HFFc6 (cell line): ENCODE measurements around the gene TCEAL9. TPM values are rescaled to one million over a fixed set of nuclear protein-coding genes. Genes with fewer than 3 reads are reported as not detected.
"Not testable (repeated sequence)": the region's sequence is repeated elsewhere in the genome, so short reads cannot be mapped to it uniquely, and the experiment has no call there.

ENCODE experiments used
- DNase-seq: peaks from one replicate; pipeline ENCODE4 v3.0.0-alpha.2; 2018
- H3K27ac Mint-ChIP-seq: 2 replicates; pipeline ENCODE4 v1.8.0; 2020; ENCODE audit warnings: mild to moderate bottlenecking, mixed read lengths
- H3K27me3 Mint-ChIP-seq: 2 replicates; pipeline ENCODE4 v1.8.0; 2021; ENCODE audit warnings: mild to moderate bottlenecking, moderate library complexity, mixed read lengths; ENCODE audit not compliant: insufficient read depth
- H3K36me3 Mint-ChIP-seq: 2 replicates; pipeline ENCODE4 v1.8.0; 2021; ENCODE audit warnings: low read depth, mixed read lengths
- H3K4me1 Mint-ChIP-seq: 2 replicates; pipeline ENCODE4 v1.8.0; 2020; ENCODE audit warnings: low read depth, mixed read lengths
- H3K4me3 Mint-ChIP-seq: 2 replicates; pipeline ENCODE4 v1.8.0; 2020; ENCODE audit warnings: mild to moderate bottlenecking, moderate library complexity, mixed read lengths
- H3K9me3 Mint-ChIP-seq: 2 replicates; pipeline ENCODE4 v1.8.0; 2020; ENCODE audit warnings: mild to moderate bottlenecking, mixed read lengths
- CTCF ChIP-seq: fragments of 200-600 bp; sonication (generic); IDR thresholded peaks from 2 replicates; pipeline ENCODE4 v1.5.0; 2021; ENCODE audit warnings: antibody characterized with exemption, mild to moderate bottlenecking
- total RNA-seq, 6 experiments: library from RNA; stranded (reverse); fragmentation: NEBNext Ultra II Directional; extraction: Animal tissue kit (Norgen Biotek cat#: 25700); gene quantifications; 2 replicates in 1 of 6; 3 replicates in 5 of 6; pipeline ENCODE4 v1.2.3, GENCODE V29; 2021

Gene TCEAL9
- total RNA-seq, 6 experiments from 2014 or later, result 77.3 to 99.9 (median 83.0) TPM

- TF ChIP-seq CTCF, result no peak
- no peaks in the 10 kb centered on the region for H3K27me3 Mint-ChIP-seq
- peaks cover 39% of the 10 kb centered on the region for H3K4me1 Mint-ChIP-seq
- H3K4me3 Mint-ChIP-seq, result peak within 1 kb of the TSS; percentile 92
- no peaks in the 10 kb centered on the region for H3K9me3 Mint-ChIP-seq
- peak within 1 kb of the TSS; percentile 89 for H3K27ac Mint-ChIP-seq
- DNase-seq, result no peak
- H3K36me3 Mint-ChIP-seq, result peaks cover 14% of the 10 kb centered on the region
Measured at GRCh38 chrX:103376118-103376978, 20.0 kb downstream of the TCEAL9 start, which contains the start of gene BEX3. BEX3 (plus strand) TSS chrX:103376538; CDS start chrX:103377522, 984 bp downstream.

GRCh38 chrX:103376979-103377324 is 20.6 kb downstream of the TCEAL9 start:
- Mint-ChIP-seq H3K9me3 (no peaks in the 10 kb centered on the region), H3K4me1 (peaks cover 39% of the 10 kb centered on the region), H3K27ac (peak overlapping the region; percentile 89), H3K27me3 (no peaks in the 10 kb centered on the region), H3K4me3 (peak overlapping the region; percentile 92), H3K36me3 (peaks cover 14% of the 10 kb centered on the region)
- TF ChIP-seq CTCF, result no peak
- DNase-seq, result no peak

DNA sequence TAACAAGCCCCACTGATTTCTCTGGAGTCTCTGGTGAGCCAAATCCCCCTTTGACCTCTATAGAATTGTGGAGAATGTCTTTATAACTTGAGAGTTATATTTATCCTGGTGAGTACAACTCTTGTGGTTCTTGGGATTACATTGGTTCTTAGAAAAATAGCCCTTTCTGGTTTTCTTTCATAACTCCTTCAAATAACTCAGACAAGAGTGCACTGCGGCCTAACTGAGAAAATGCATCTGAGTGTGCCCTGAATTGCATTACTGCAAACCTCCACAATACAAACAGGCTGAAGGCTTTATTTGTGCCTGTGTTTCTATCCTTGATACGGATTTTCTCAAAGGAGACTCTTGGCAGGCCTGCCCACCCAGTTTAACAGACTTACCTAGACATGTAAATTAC is 22.7 kb downstream of the TCEAL9 start:
- TF ChIP-seq CTCF, result no peak
- Mint-ChIP-seq H3K4me1 (peaks cover 25% of the 10 kb centered on the region), H3K27ac (peak overlapping the region; percentile 61), H3K9me3 (no peaks in the 10 kb centered on the region), H3K27me3 (no peaks in the 10 kb centered on the region), H3K36me3 (peaks cover 14% of the 10 kb centered on the region), H3K4me3 (peak overlapping the region; percentile 19; the same call in 1 of the 2 replicates)
- DNase-seq, result no peak

DNA sequence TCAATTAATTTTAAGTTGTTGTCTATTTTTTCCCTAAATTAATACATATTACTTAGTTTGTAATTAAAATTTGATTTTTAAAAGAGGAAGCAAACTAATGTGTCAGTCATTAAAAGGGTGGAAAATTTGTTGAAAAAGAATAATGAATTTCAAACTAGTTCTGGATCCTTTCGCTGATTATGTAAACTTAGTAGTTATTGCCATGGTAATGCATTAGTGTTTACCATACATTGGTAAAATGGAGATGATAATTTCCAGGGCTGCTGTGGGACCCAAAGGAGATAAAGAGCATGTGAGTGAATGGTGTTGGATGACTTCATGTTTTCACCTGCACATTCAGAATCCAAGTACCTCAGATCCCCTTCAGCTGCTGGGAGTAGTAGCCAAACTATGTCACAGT is 26.6 kb downstream of the TCEAL9 start:
- H3K36me3 Mint-ChIP-seq, result peaks cover 6% of the 10 kb centered on the region; the same call in 1 of the 2 replicates
- H3K27me3 Mint-ChIP-seq, result no peaks in the 10 kb centered on the region
- no peak overlapping the region for H3K4me3 Mint-ChIP-seq
- H3K9me3 Mint-ChIP-seq, result no peaks in the 10 kb centered on the region
- H3K27ac Mint-ChIP-seq, result peak overlapping the region; percentile 38; the same call in 1 of the 2 replicates
- H3K4me1 Mint-ChIP-seq, result peaks cover 19% of the 10 kb centered on the region
- no peak for TF ChIP-seq CTCF
- DNase-seq, result no peak

DNA sequence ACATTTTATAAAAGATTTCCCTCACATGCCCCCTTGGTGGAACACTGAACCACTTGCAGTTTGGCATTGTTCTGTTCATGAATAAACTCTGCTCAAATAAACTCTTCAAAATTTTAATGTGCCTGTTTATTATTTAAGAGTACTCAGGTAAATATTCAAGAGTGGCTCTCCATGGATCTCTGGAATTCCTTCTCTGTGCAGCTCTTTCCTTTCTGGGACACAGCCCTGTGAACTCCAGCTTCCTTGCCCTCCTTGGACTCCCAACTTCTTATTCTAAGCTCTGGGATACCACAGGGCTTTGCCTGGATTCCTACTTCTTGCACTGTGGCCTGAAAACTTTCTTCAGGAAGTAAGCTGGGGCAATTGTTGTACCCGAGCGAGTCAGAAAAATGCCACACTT is 28.4 kb downstream of the TCEAL9 start:
- H3K27ac Mint-ChIP-seq, result no peak overlapping the region

DNA sequence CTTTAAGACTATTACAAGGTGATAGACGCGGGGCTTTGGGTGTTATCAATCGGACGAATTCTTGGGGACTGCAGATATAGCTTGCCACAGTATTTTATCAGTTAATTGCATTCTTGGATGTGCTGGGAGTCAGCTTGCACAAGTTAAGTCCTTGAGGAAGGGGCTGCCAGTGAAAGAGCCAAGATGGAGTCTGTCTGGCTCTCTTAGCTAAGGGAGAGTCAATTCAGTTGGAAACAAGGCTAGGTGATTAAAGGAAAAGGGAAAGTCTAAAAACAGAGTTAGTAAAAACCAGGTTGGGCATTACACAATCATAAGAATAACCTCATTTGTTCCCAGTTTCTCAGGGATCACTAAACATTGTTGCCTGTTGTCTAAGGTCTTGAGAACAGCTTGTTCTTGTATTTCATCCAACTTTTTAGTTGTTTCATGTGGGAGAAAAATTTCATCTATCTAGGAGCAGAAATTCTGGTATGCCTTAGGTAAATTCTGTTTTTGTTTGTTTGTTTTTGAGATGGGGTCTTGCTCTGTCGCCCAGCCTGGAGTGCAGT is 29.1 kb downstream of the TCEAL9 start:
- H3K36me3 Mint-ChIP-seq, H3K9me3 Mint-ChIP-seq, H3K27me3 Mint-ChIP-seq, H3K4me3 Mint-ChIP-seq, DNase-seq, H3K27ac Mint-ChIP-seq: not testable (repeated sequence)
- H3K4me1 Mint-ChIP-seq, result peaks cover 12% of the 10 kb centered on the region

More for the DNA sequence above, 28.4 kb downstream of the TCEAL9 start:
- Mint-ChIP-seq H3K4me1 (peaks cover 13% of the 10 kb centered on the region), H3K9me3 (no peaks in the 10 kb centered on the region), H3K36me3 (no peaks in the 10 kb centered on the region), H3K4me3 (no peak overlapping the region), H3K27me3 (no peaks in the 10 kb centered on the region)
- TF ChIP-seq CTCF, result no peak
- no peak for DNase-seq
